Testis (tissue), 3 donors: ENCODE data around the gene MYO18A. TPM values are rescaled to one million over a fixed set of nuclear protein-coding genes. Genes with fewer than 3 reads are reported as not detected.

Experiments
- DNase-seq: peaks from one replicate; pipeline ENCODE4 v3.0.0-alpha.2; 2019
- H3K27ac ChIP-seq, 2 donors: fragments of 200-600 bp; sonication (generic); one replicate each; pipeline ENCODE4 v1.5.1; 2019
- H3K27me3 ChIP-seq: fragments of 200-600 bp; sonication (generic); one replicate; pipeline ENCODE4 v1.5.1; 2019
- H3K36me3 ChIP-seq: fragments of 200-600 bp; sonication (generic); one replicate; pipeline ENCODE4 v1.5.1; 2017; ENCODE audit warnings: low read depth; ENCODE audit errors: missing control alignments
- H3K4me1 ChIP-seq: fragments of 200-600 bp; sonication (generic); one replicate; pipeline ENCODE4 v1.5.1; 2019
- H3K4me3 ChIP-seq, 2 donors: fragments of 200-600 bp; sonication (generic); one replicate each; pipeline ENCODE4 v1.5.1; 2017 to 2019
- H3K9me3 ChIP-seq: fragments of 200-600 bp; sonication (generic); one replicate; pipeline ENCODE4 v1.5.1; 2017
- POLR2A ChIP-seq: fragments of 450-650 bp; IDR thresholded peaks from one replicate; pipeline ENCODE4 v1.6.1; 2017; ENCODE audit warnings: antibody characterized with exemption, mild to moderate bottlenecking, moderate library complexity
- WGBS, 2 donors: methylation state at CpG; one replicate each; pipeline ENCODE4 v1.1.5; 2018; 5-methylcytosine and 5-hydroxymethylcytosine counted together
- intact Hi-C: fragments of 100-400 bp; cut with DNase I; formaldehyde crosslinking; loops from one replicate; pipeline ENCODE4 v1.15.1; 2023; ENCODE audit warnings: low total_unique reads
- polyA plus RNA-seq: library from polyadenylated mRNA; stranded (reverse); fragments of 350-450 nt; fragmentation: Illumina TruSeq; extraction: RNeasy Lipid Tissue Mini Kit (QIAGEN cat#74804); gene quantifications from one replicate; pipeline ENCODE4 v1.2.3, GENCODE V29; 2014; ENCODE audit warnings: low read depth, low replicate concordance; ENCODE audit not compliant: insufficient read depth
- total RNA-seq, 2 donors: library from RNA; depleted of rRNA; stranded (reverse); fragments of >200 nt; gene quantifications; one replicate each; pipeline ENCODE4 v1.2.3, GENCODE V29; 2016
- TF ChIP-seq, protein P1 (sequence below), 3 experiments: fragments of 450-650 bp in 2 of 3; fragments of 200-600 bp in 1 of 3; sonication (generic) in 1 of 3; IDR thresholded peaks; one replicate each; pipeline ENCODE4 v1.5.1; 2016 to 2019; ENCODE audit warnings: antibody characterized with exemption in 3 of 3, mild to moderate bottlenecking in 2 of 3, moderate library complexity in 1 of 3

MYO18A gene
- total and polyA plus RNA-seq, 3 donors from 2014 or later: 89.1 to 154 (median 91.1) TPM

DNA sequence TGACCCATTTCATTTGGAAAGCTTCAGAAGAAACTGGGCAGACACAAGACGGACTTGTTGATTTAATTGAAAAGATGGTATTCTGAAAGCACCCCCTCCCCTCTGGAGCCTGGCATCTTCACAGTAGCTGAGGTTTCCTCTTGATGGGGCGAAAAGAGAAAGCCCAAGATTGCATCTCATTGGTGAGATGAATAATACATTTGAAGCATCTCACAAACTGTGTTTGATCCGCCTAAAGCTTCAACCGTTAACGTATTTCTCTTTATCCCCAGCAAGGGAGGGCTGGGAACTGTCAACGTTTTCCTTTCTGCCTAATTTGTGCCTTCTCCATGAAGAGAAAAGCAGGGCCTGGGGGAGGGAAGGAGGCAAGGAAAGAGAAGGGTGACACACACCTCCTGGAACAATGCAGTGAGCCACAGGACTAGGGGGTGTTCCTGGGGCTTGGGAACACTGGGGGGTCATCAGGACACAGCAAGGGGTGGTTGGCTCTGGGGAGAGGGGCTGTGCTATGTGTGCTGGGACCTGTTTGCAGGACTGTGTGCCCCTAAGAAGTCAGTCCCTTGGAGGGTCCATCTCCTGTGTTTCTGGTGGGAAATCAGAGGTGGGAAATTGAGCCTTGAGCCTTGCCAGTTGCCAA, 155.8 kb downstream of the MYO18A start:
- DNase-seq: no peak
- intact Hi-C loops: no loop called here
- H3K27me3 ChIP-seq: no peaks in the 10 kb centered on the region
- H3K4me3 ChIP-seq: no peak overlapping the region
- 78 to 79% methylated on average over 6 of the region's 6 CpGs for WGBS, 2 donors
- no peak overlapping the region for H3K27ac ChIP-seq
- no peaks in the 10 kb centered on the region for H3K9me3 ChIP-seq
- peaks cover 4% of the 10 kb centered on the region for H3K4me1 ChIP-seq
- no peaks in the 10 kb centered on the region for H3K36me3 ChIP-seq
- no peak for TF ChIP-seq POLR2A
- TF ChIP-seq, protein P1, sequence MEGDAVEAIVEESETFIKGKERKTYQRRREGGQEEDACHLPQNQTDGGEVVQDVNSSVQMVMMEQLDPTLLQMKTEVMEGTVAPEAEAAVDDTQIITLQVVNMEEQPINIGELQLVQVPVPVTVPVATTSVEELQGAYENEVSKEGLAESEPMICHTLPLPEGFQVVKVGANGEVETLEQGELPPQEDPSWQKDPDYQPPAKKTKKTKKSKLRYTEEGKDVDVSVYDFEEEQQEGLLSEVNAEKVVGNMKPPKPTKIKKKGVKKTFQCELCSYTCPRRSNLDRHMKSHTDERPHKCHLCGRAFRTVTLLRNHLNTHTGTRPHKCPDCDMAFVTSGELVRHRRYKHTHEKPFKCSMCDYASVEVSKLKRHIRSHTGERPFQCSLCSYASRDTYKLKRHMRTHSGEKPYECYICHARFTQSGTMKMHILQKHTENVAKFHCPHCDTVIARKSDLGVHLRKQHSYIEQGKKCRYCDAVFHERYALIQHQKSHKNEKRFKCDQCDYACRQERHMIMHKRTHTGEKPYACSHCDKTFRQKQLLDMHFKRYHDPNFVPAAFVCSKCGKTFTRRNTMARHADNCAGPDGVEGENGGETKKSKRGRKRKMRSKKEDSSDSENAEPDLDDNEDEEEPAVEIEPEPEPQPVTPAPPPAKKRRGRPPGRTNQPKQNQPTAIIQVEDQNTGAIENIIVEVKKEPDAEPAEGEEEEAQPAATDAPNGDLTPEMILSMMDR (IDR thresholded peaks at IDR 0.05): no peak

DNA sequence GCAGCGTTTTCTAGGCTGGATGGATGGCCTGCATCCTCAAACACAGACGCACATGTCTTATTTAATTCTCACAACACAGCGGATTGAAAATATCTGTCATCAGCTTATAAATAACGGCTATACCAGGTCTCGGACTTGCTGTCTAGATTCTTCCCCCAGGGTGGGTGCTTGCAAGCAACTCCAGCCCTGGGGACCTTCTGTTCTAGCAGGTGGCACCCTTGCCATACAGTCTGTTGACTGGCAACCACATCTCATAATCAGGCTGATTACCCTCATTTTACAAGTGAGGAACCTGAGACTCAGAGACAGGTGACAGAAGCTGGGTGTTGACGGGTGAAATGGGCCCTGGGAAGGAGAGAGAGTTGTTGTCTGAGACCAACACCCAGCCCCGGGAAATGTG, 158.1 kb downstream of the MYO18A start:
- Histone ChIP-seq H3K9me3 (no peaks in the 10 kb centered on the region), H3K27ac (no peak overlapping the region), H3K4me3 (no peak overlapping the region), H3K36me3 (no peaks in the 10 kb centered on the region), H3K27me3 (no peaks in the 10 kb centered on the region), H3K4me1 (peaks cover 4% of the 10 kb centered on the region)
- intact Hi-C loops: no loop called here
- whole genome bisulfite sequencing, 2 donors: 92 to 94% methylated on average over 7 of the region's 7 CpGs
- no peak for TF ChIP-seq POLR2A
- TF ChIP-seq, protein P1 (IDR thresholded peaks at IDR 0.05): no peak
- no peak for DNase-seq

DNA sequence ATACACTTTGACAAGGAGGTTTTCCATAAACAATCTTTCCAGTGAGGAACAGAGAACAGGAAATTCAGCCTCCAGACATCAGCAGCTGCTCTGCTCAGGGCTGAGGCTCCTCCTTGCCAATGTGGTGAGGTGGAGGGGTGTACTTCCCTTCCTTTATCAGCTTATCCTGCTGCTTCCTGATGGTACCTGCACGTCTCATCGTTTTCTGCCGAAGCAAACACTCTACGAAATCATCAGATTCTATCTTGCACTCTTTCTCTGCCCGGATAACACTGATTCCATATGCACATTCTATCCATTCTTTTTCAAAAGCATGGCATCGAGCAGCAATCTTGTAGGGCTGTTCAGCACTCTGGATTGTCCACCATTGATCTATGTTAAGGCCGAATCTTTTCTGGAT, 159.0 kb downstream of the MYO18A start:
- Histone ChIP-seq H3K27ac (no peak overlapping the region), H3K36me3 (no peaks in the 10 kb centered on the region), H3K4me3 (no peak overlapping the region), H3K9me3 (no peaks in the 10 kb centered on the region), H3K27me3 (no peaks in the 10 kb centered on the region), H3K4me1 (peaks cover 4% of the 10 kb centered on the region)
- TF ChIP-seq, protein P1 (IDR thresholded peaks at IDR 0.05): no peak
- TF ChIP-seq POLR2A: no peak
- intact Hi-C loops: no loop called here
- WGBS, 2 donors: 82 to 86% methylated on average over 7 of the region's 7 CpGs
- DNase-seq: no peak

Other genes with a start within 250 kb of the MYO18A start
- 10 to 100 TPM; 82.4 to 85.3 TPM for gene PHF12, start 228.9 kb downstream of the MYO18A start, total RNA-seq
- gene PHF12, start 228.9 kb downstream of the MYO18A start, polyA plus RNA-seq: 38.8 TPM
- 1 to 10 TPM in 1 of 2 donors, under 1 TPM in 1; 0.79 to 2.1 TPM for gene SEZ6, start 174.4 kb downstream of the MYO18A start, total RNA-seq
- 0.53 TPM for gene SEZ6, start 174.4 kb downstream of the MYO18A start, polyA plus RNA-seq
- gene PIPOX, start 137.3 kb downstream of the MYO18A start, total RNA-seq: 1 to 10 TPM; 5.9 to 6.8 TPM
- 3.9 TPM for gene PIPOX, start 137.3 kb downstream of the MYO18A start, polyA plus RNA-seq
- gene CRYBA1, start 66.5 kb upstream of the MYO18A start, total RNA-seq: not detected
- gene CRYBA1, start 66.5 kb upstream of the MYO18A start, polyA plus RNA-seq: not detected
- 10 to 100 TPM; 33.6 to 39.0 TPM for gene NUFIP2, start 113.8 kb upstream of the MYO18A start, total RNA-seq
- gene NUFIP2, start 113.8 kb upstream of the MYO18A start, polyA plus RNA-seq: 24.6 TPM
- 100 to 1,000 TPM; 101 to 107 TPM for gene TAOK1, start 210.0 kb upstream of the MYO18A start, total RNA-seq
- 28.4 TPM for gene TAOK1, start 210.0 kb upstream of the MYO18A start, polyA plus RNA-seq